GM19193 (cell line): ENCODE data around the gene FAM222A.

Source experiments
- POLR2A ChIP-seq: IDR thresholded peaks from 4 replicates; pipeline ENCODE4 v1.6.1; 2011; ENCODE audit not compliant: insufficient read depth, insufficient read length; ENCODE audit errors: extremely low read depth

FAM222A gene

GRCh38 chr12:109813810-109814416, 100.3 kb downstream of the FAM222A start:
- no peak for TF ChIP-seq POLR2A

- TF ChIP-seq POLR2A: no peak
These were observed 101.0 kb downstream of the FAM222A start for GRCh38 chr12:109814600-109815150.

GRCh38 chr12:109815225-109815624, 101.6 kb downstream of the FAM222A start:
- no peak for TF ChIP-seq POLR2A

- no peak for TF ChIP-seq POLR2A
These were observed 102.4 kb downstream of the FAM222A start for GRCh38 chr12:109815757-109816617.

GRCh38 chr12:109816870-109817269, 103.2 kb downstream of the FAM222A start:
- no peak for TF ChIP-seq POLR2A

- no peak for TF ChIP-seq POLR2A
These were observed 104.1 kb downstream of the FAM222A start for GRCh38 chr12:109817627-109818231.

GRCh38 chr12:109818253-109818652, 104.6 kb downstream of the FAM222A start:
- TF ChIP-seq POLR2A: no peak

- no peak for TF ChIP-seq POLR2A
These were observed 105.4 kb downstream of the FAM222A start for GRCh38 chr12:109818905-109819500.
